ENCODE data around the gene OSBPL10. TPM values are rescaled to one million over a fixed set of nuclear protein-coding genes. Genes with fewer than 3 reads are reported as not detected.

Gene OSBPL10
- total and polyA plus RNA-seq, 2 donors (not counting 1 experiment from before 2014, with no cell fraction given) = 88.5 to 310 TPM

GRCh38 chr3:31926543-31926942 lies 54.5 kb downstream of the OSBPL10 start:
- Histone ChIP-seq H3K4me1 (ENCODE audit: control insufficient read depth in 2 of 2, insufficient read depth in 2 of 2, low read length in 2 of 2) (peaks cover 58 to 70% of the 10 kb centered on the region in 2 donors), H3K36me3 (replicated peaks in 1 of 2; ENCODE audit: control extremely low read depth in 1 of 2, control insufficient read depth in 1 of 2, extremely low read depth in 1 of 2, insufficient read depth in 2 of 2, low read length in 1 of 2) (peaks cover 3 to 12% of the 10 kb centered on the region in 2 experiments), H3K4me2 (replicated peaks; ENCODE audit: low read depth, low read length, poor library complexity, severe bottlenecking) (peak overlapping the region; percentile 16), H3K4me3 (ENCODE audit: control extremely low read depth in 1 of 5, extremely low read depth in 1 of 5, insufficient read depth in 1 of 5, low read depth in 2 of 5, low read length in 4 of 5) (no peak overlapping the region), H3K9me3 (ENCODE audit: control extremely low read depth in 1 of 3, control insufficient read depth in 2 of 3, insufficient read depth in 1 of 3, low read length in 2 of 3) (no peaks in the 10 kb centered on the region), H4K20me1 (ENCODE audit: control insufficient read depth, insufficient read depth, low read length, poor library complexity, severe bottlenecking) (peaks cover 7% of the 10 kb centered on the region), H3K27me3 (replicated peaks in 1 of 4; ENCODE audit: control extremely low read depth in 1 of 4, control insufficient read depth in 3 of 4, insufficient read depth in 4 of 4, low read length in 3 of 4) (no peaks in the 10 kb centered on the region), H2AFZ (ENCODE audit: insufficient read depth, low read depth, low read length, poor library complexity, severe bottlenecking) (no peak overlapping the region), H3K27ac (ENCODE audit: low read length in 2 of 2) (peak overlapping the region in 1 of 2 donors; percentile 48), H3K9ac (ENCODE audit: low read length) (no peak overlapping the region), H3K79me2 (ENCODE audit: control insufficient read depth, insufficient read depth, low read length) (peaks cover 97% of the 10 kb centered on the region)
- ChIA-PET CTCF (interaction anchor here (1.0 to 1.6 kb wide), 2 partner anchors 44 to 93 kb away, joined by 3 read pairs; no protein-coding TSS in a partner anchor), POLR2A (interaction anchor here (0.6 to 0.8 kb wide), 2 partner anchors 16 to 26 kb away, joined by 4 to 5 read pairs; no protein-coding TSS in a partner anchor)
- ATAC-seq (ENCODE audit: low read depth) (peak; percentile 29), DNase-seq (no peak)
- Mint-ChIP-seq H3K4me3 (peak overlapping the region; percentile 44), H3K9me3 (ENCODE audit: insufficient read depth) (peaks cover 6% of the 10 kb centered on the region), H3K27ac (peak overlapping the region; percentile 57), H3K27me3 (no peaks in the 10 kb centered on the region), H3K4me1 (peaks cover 82% of the 10 kb centered on the region)
- intact Hi-C loops (cut with micrococcal nuclease) = no loop called here
- WGBS (ENCODE audit: insufficient coverage) = 70% methylated on average over 2 of the region's 4 CpGs
- TF ChIP-seq EZH2 (IDR thresholded peaks at IDR 0.05; ENCODE audit: borderline replicate concordance, insufficient read depth, low read depth, low read length, poor library complexity, severe bottlenecking) (no peak), CTCF (IDR thresholded peaks at IDR 0.05) (no peak)

GRCh38 chr3:31925271-31925630 lies 55.8 kb downstream of the OSBPL10 start:
- Histone ChIP-seq H2AFZ (ENCODE audit: insufficient read depth, low read depth, low read length, poor library complexity, severe bottlenecking) (no peak overlapping the region), H3K27me3 (replicated peaks in 1 of 4; ENCODE audit: control extremely low read depth in 1 of 4, control insufficient read depth in 3 of 4, insufficient read depth in 4 of 4, low read length in 3 of 4) (no peaks in the 10 kb centered on the region), H3K9ac (ENCODE audit: low read length) (peak overlapping the region; percentile 35), H3K4me1 (ENCODE audit: control insufficient read depth in 2 of 2, insufficient read depth in 2 of 2, low read length in 2 of 2) (peaks cover 58 to 67% of the 10 kb centered on the region in 2 donors), H3K79me2 (ENCODE audit: control insufficient read depth, insufficient read depth, low read length) (peaks cover 98% of the 10 kb centered on the region), H3K4me2 (replicated peaks; ENCODE audit: low read depth, low read length, poor library complexity, severe bottlenecking) (peak overlapping the region; percentile 52), H3K27ac (ENCODE audit: low read length in 2 of 2) (peak overlapping the region; percentile 36 to 45), H3K4me3 (ENCODE audit: control extremely low read depth in 1 of 5, extremely low read depth in 1 of 5, insufficient read depth in 1 of 5, low read depth in 2 of 5, low read length in 4 of 5) (no peak overlapping the region), H3K9me3 (ENCODE audit: control extremely low read depth in 1 of 3, control insufficient read depth in 2 of 3, insufficient read depth in 1 of 3, low read length in 2 of 3) (peaks cover 0 to 4% (median 4%) of the 10 kb centered on the region in 3 donors), H3K36me3 (replicated peaks in 1 of 2; ENCODE audit: control extremely low read depth in 1 of 2, control insufficient read depth in 1 of 2, extremely low read depth in 1 of 2, insufficient read depth in 2 of 2, low read length in 1 of 2) (peaks cover 5 to 17% of the 10 kb centered on the region in 2 experiments), H4K20me1 (ENCODE audit: control insufficient read depth, insufficient read depth, low read length, poor library complexity, severe bottlenecking) (peaks cover 9% of the 10 kb centered on the region)
- TF ChIP-seq EZH2 (IDR thresholded peaks at IDR 0.05; ENCODE audit: borderline replicate concordance, insufficient read depth, low read depth, low read length, poor library complexity, severe bottlenecking) (no peak), CTCF (IDR thresholded peaks at IDR 0.05) (no peak)
- DNase-seq (no peak), ATAC-seq (ENCODE audit: low read depth) (peak; percentile 28)
- Mint-ChIP-seq H3K4me1 (peaks cover 82% of the 10 kb centered on the region), H3K27ac (peak overlapping the region; percentile 70), H3K27me3 (no peaks in the 10 kb centered on the region), H3K4me3 (peak overlapping the region; percentile 56), H3K9me3 (ENCODE audit: insufficient read depth) (peaks cover 4% of the 10 kb centered on the region)
- CTCF ChIA-PET = no interaction called here
- POLR2A ChIA-PET = no interaction called here
- 65% methylated on average over 5 of the region's 5 CpGs for WGBS (ENCODE audit: insufficient coverage)
- intact Hi-C loops (cut with micrococcal nuclease) = no loop called here

Data from B cell (primary cell).